BLaER1 (cell line): ENCODE results near the gene TOR2A.

Source experiments
- H3K27ac ChIP-seq: shearing (Covaris generic); formaldehyde crosslinking; 2 replicates; pipeline ENCODE4 v1.8.1; 2022
- H3K27me3 ChIP-seq: shearing (Covaris generic); formaldehyde crosslinking; 2 replicates; pipeline ENCODE4 v1.8.1; 2022
- H3K36me3 ChIP-seq: shearing (Covaris generic); formaldehyde crosslinking; 2 replicates; pipeline ENCODE4 v1.8.1; 2022
- H3K4me1 ChIP-seq: shearing (Covaris generic); formaldehyde crosslinking; 2 replicates; pipeline ENCODE4 v1.8.1; 2022
- H3K4me2 ChIP-seq: shearing (Covaris generic); formaldehyde crosslinking; 2 replicates; pipeline ENCODE4 v1.8.1; 2022
- H3K4me3 ChIP-seq: shearing (Covaris generic); formaldehyde crosslinking; 2 replicates; pipeline ENCODE4 v1.8.1; 2022
- H3K9ac ChIP-seq: shearing (Covaris generic); formaldehyde crosslinking; 2 replicates; pipeline ENCODE4 v1.8.1; 2022
- H3K9me3 ChIP-seq: shearing (Covaris generic); formaldehyde crosslinking; 2 replicates; pipeline ENCODE4 v1.8.1; 2022
- H4K20me1 ChIP-seq: shearing (Covaris generic); formaldehyde crosslinking; 2 replicates; pipeline ENCODE4 v1.8.1; 2022
- Cebpa-rat ChIP-seq: shearing (Covaris generic); IDR thresholded peaks from 2 replicates; pipeline ENCODE4 v1.8.1; 2022

TOR2A gene

DNA sequence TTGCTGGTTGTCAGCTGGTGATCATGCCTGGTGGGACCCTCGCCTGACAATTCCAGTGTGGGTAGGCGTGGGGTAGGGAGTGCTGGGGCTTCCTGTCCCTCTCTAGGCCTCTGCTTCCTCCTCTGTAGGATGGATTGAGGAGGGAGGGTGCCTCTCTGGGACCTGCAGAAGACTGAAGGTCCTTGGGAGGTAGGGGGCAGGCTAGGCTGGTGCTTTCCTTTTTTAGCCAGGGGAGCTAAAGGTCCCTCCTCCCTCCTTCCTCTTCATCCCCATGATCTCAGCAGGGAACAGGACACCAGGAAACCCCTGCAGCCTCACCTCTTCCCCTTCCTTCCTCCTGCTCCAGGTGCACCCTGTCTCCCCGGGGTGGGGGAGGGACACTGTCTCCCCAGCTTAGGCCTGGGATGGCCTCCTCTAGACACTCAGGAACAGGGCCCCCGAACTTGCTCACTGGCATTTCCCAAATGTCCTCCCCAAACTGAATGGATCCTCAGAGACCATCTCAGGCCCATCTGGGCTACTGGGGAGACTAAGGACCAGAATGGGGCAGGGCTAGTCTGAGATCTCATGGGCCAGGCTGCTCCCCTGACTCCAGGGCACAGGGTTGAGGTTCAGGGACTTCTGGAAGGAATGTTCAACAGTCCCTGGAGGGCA is 35.0 kb upstream of the TOR2A start:
- H3K9ac ChIP-seq: peak overlapping the region; percentile 73
- peaks cover 80% of the 10 kb centered on the region for H3K36me3 ChIP-seq
- H3K4me3 ChIP-seq: peak overlapping the region; percentile 68
- TF ChIP-seq Cebpa-rat: no peak
- peaks cover 88% of the 10 kb centered on the region for H3K4me1 ChIP-seq
- H3K27me3 ChIP-seq: no peaks in the 10 kb centered on the region
- no peaks in the 10 kb centered on the region for H3K9me3 ChIP-seq
- H3K27ac ChIP-seq: peak overlapping the region; percentile 58
- peaks cover 98% of the 10 kb centered on the region for H4K20me1 ChIP-seq
- peak overlapping the region; percentile 98 for H3K4me2 ChIP-seq

GRCh38 chr9:127769101-127769500 is 34.0 kb upstream of the TOR2A start:
- Histone ChIP-seq H3K27me3 (no peaks in the 10 kb centered on the region), H3K36me3 (peaks cover 80% of the 10 kb centered on the region), H4K20me1 (peaks cover 98% of the 10 kb centered on the region), H3K9ac (peak overlapping the region; percentile 73; the same call in 1 of the 2 replicates), H3K4me3 (no peak overlapping the region), H3K27ac (peak overlapping the region; percentile 58; the same call in 1 of the 2 replicates), H3K9me3 (no peaks in the 10 kb centered on the region), H3K4me1 (peaks cover 85% of the 10 kb centered on the region), H3K4me2 (peak overlapping the region; percentile 98)
- no peak for TF ChIP-seq Cebpa-rat

DNA sequence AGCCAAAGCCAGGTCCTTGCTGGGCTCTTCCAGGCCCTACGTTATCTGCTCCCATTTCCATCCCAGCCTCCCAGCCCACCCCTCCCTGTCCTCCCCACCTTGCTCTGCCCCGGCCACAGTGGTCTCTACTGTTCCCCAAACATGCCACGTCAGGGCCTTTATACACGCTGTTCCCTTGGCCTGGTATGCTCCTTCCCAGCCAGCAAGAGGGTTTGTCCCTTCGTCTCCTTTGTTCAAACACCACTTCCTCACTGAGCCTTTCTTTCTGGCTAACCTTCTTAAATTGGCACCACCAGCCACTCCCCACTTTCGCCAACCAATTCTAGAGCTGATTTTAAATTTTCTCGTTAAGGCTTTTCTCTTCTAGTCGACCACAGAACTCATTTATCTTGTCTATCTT is 33.6 kb upstream of the TOR2A start:
- H3K9ac ChIP-seq: peak overlapping the region; percentile 65; the same call in 1 of the 2 replicates
- peaks cover 80% of the 10 kb centered on the region for H3K36me3 ChIP-seq
- H3K9me3 ChIP-seq: no peaks in the 10 kb centered on the region
- peaks cover 98% of the 10 kb centered on the region for H4K20me1 ChIP-seq
- H3K4me2 ChIP-seq: peak overlapping the region; percentile 98
- H3K27ac ChIP-seq: peak overlapping the region; percentile 58
- H3K4me1 ChIP-seq: peaks cover 85% of the 10 kb centered on the region
- no peaks in the 10 kb centered on the region for H3K27me3 ChIP-seq
- TF ChIP-seq Cebpa-rat: no peak
- H3K4me3 ChIP-seq: no peak overlapping the region

- Histone ChIP-seq H3K9ac (peak overlapping the region; percentile 65), H3K27ac (peak overlapping the region; percentile 57), H4K20me1 (peaks cover 98% of the 10 kb centered on the region)
Measured at GRCh38 chr9:127767909-127768331, 32.8 kb upstream of the TOR2A start.

GRCh38 chr9:127767410-127767809 is 32.3 kb upstream of the TOR2A start:
- peaks cover 86% of the 10 kb centered on the region for H3K4me1 ChIP-seq
- H3K27ac ChIP-seq: peak overlapping the region; percentile 57
- peak overlapping the region; percentile 98 for H3K4me2 ChIP-seq
- H3K36me3 ChIP-seq: peaks cover 80% of the 10 kb centered on the region
- no peak for TF ChIP-seq Cebpa-rat
- no peaks in the 10 kb centered on the region for H3K27me3 ChIP-seq
- peaks cover 98% of the 10 kb centered on the region for H4K20me1 ChIP-seq
- H3K9me3 ChIP-seq: no peaks in the 10 kb centered on the region
- peak overlapping the region; percentile 10; the same call in 1 of the 2 replicates for H3K4me3 ChIP-seq
- peak overlapping the region; percentile 65 for H3K9ac ChIP-seq

More at GRCh38 chr9:127767909-127768331, 32.8 kb upstream of the TOR2A start:
- H3K27me3 ChIP-seq: no peaks in the 10 kb centered on the region
- H3K4me1 ChIP-seq: peaks cover 86% of the 10 kb centered on the region
- peaks cover 80% of the 10 kb centered on the region for H3K36me3 ChIP-seq
- peak overlapping the region; percentile 10; the same call in 1 of the 2 replicates for H3K4me3 ChIP-seq
- H3K9me3 ChIP-seq: no peaks in the 10 kb centered on the region
- TF ChIP-seq Cebpa-rat: no peak
- H3K4me2 ChIP-seq: peak overlapping the region; percentile 98

DNA sequence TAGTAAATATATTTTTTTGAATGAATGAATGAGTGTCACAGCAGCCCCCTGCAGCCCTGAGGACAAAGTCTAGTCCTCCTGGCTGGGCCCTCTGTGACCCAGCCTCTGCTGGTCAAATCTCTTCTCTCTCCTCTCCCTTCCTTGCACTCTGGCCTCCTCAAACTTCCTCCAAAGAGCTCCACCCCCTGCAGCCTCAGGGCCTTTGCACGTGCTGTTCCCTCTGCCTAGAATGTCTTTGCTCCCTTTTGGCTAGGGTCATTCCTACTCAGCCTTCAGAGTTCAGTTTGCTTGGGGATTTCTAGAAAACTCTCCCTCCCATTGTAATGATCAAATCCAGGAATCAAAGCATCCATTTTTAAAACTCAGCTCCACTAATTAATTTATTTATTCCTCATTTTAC is 30.3 kb upstream of the TOR2A start:
- Histone ChIP-seq H3K27me3 (no peaks in the 10 kb centered on the region), H3K36me3 (peaks cover 88% of the 10 kb centered on the region), H3K4me3 (no peak overlapping the region), H3K27ac (no peak overlapping the region), H3K9me3 (no peaks in the 10 kb centered on the region), H3K4me1 (peaks cover 74% of the 10 kb centered on the region), H3K4me2 (no peak overlapping the region), H3K9ac (no peak overlapping the region), H4K20me1 (peaks cover 100% of the 10 kb centered on the region)
- TF ChIP-seq Cebpa-rat: no peak

DNA sequence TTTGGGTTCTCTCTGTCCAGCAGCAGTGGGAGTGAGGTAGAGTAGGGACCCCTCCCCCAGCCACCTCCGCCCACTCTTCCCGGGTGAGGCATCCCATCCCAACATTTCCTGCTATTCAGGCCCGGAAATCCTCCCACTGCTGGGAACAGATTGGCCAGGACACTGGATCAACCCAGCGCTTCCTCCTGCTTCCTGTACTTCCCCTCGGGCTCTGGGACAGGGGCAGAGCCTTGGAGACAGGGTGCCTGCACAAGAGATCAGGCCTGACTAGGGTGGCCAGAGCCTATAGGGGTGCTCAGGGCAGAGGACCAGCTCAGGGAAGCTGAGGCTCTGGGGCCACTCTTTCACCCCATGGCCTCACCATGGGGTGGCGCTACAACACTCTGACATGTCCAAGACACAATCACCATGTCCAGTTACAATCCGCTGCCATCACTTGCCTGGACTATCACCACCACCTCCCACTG is 28.9 kb upstream of the TOR2A start:
- Histone ChIP-seq H3K9ac (no peak overlapping the region), H3K4me1 (peaks cover 59% of the 10 kb centered on the region), H4K20me1 (peaks cover 98% of the 10 kb centered on the region), H3K4me2 (0 out of 2 replicates have a peak overlapping the region, but pooled peaks have one; percentile 22), H3K36me3 (peaks cover 96% of the 10 kb centered on the region), H3K4me3 (no peak overlapping the region), H3K27me3 (no peaks in the 10 kb centered on the region), H3K27ac (peak overlapping the region; percentile 33; the same call in 1 of the 2 replicates), H3K9me3 (no peaks in the 10 kb centered on the region)
- no peak for TF ChIP-seq Cebpa-rat

GRCh38 chr9:127762111-127762676 is 27.1 kb upstream of the TOR2A start:
- peak overlapping the region; percentile 16; the same call in 1 of the 2 replicates for H3K27ac ChIP-seq
- H3K27me3 ChIP-seq: no peaks in the 10 kb centered on the region
- H3K9me3 ChIP-seq: no peaks in the 10 kb centered on the region
- no peak for TF ChIP-seq Cebpa-rat
- peaks cover 41% of the 10 kb centered on the region for H3K4me1 ChIP-seq
- no peak overlapping the region for H3K4me3 ChIP-seq
- H3K9ac ChIP-seq: no peak overlapping the region
- H3K4me2 ChIP-seq: 0 out of 2 replicates have a peak overlapping the region, but pooled peaks have one; percentile 15
- peaks cover 97% of the 10 kb centered on the region for H4K20me1 ChIP-seq
- peaks cover 98% of the 10 kb centered on the region for H3K36me3 ChIP-seq

DNA sequence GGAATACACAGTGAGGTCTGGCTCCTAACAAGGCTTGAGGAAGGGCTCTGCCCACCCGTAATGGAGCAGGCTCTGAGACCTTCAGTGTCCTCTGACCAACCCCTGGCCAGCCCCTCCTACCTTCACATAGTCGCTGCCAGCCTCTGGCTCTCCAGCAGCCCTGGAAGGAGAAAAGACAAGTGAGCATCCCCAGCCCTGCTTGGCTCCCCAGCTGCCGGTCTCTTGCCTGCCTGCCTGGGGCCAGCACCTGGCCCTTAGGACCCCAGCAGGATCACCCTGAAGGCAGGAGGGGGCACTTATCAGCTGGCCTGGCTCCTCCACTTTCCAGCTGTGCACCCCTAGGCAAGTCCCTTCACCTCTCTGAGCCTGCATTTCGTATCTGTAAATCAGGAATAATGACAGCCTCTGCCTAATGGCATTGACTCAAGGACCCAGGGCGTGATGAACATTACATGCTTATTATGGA is 26.4 kb upstream of the TOR2A start:
- Histone ChIP-seq H3K27ac (no peak overlapping the region), H3K4me3 (no peak overlapping the region), H4K20me1 (peaks cover 97% of the 10 kb centered on the region), H3K36me3 (peaks cover 98% of the 10 kb centered on the region), H3K4me1 (peaks cover 35% of the 10 kb centered on the region), H3K9ac (no peak overlapping the region), H3K9me3 (no peaks in the 10 kb centered on the region), H3K27me3 (no peaks in the 10 kb centered on the region), H3K4me2 (no peak overlapping the region)
- TF ChIP-seq Cebpa-rat: no peak

DNA sequence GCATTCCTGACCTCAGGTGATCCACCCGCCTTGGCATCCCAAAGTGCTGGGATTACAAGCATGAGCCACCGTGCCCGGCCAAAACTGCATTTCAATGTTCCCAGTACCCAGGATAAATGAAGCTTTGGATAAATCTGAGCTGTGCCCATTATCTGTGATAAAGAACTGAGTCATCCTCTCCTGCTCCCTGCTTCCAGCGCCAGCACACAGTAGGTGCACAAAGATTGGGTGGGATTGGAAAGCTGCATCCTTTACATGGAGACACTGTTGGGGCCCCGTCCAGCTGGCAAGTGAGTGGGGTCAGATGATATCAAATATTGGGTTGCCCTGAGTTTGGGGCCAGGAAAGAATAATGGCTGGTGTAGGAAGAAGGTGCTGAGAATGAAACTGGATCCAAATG is 26.0 kb upstream of the TOR2A start:
- Histone ChIP-seq H3K4me3 (no peak overlapping the region), H3K36me3 (peaks cover 98% of the 10 kb centered on the region), H3K4me2 (no peak overlapping the region), H4K20me1 (peaks cover 97% of the 10 kb centered on the region), H3K27ac (no peak overlapping the region), H3K27me3 (no peaks in the 10 kb centered on the region), H3K4me1 (peaks cover 33% of the 10 kb centered on the region), H3K9me3 (no peaks in the 10 kb centered on the region), H3K9ac (no peak overlapping the region)
- TF ChIP-seq Cebpa-rat: no peak
